BLaER1 treated with 17β-estradiol and CSF1 and Interleukin-3, amounts not matched to agents 10 nM and 100 nM (cell line): ENCODE results near the gene WIPF2.
A peak's percentile ranks its signal among the peaks of the same experiment; 100 is the strongest.

Source experiments
- H3K27ac ChIP-seq, 11 experiments: shearing (Covaris generic); formaldehyde crosslinking; 2 replicates each; pipeline ENCODE4 v1.8.1; 2022
- H3K27me3 ChIP-seq, 11 experiments: shearing (Covaris generic); formaldehyde crosslinking; 2 replicates each; pipeline ENCODE4 v1.8.1; 2022
- H3K36me3 ChIP-seq, 11 experiments: shearing (Covaris generic); formaldehyde crosslinking; 2 replicates each; pipeline ENCODE4 v1.8.1; 2022
- H3K4me1 ChIP-seq, 10 experiments: shearing (Covaris generic); formaldehyde crosslinking; 2 replicates each; pipeline ENCODE4 v1.8.1; 2022
- H3K4me2 ChIP-seq, 11 experiments: shearing (Covaris generic); formaldehyde crosslinking; 2 replicates each; pipeline ENCODE4 v1.8.1; 2022
- H3K4me3 ChIP-seq, 10 experiments: shearing (Covaris generic); formaldehyde crosslinking; 2 replicates each; pipeline ENCODE4 v1.8.1; 2022
- H3K9ac ChIP-seq, 11 experiments: shearing (Covaris generic); formaldehyde crosslinking; 2 replicates each; pipeline ENCODE4 v1.8.1; 2022
- H3K9me3 ChIP-seq, 11 experiments: shearing (Covaris generic); formaldehyde crosslinking; replicated peaks in 1 of 11; 2 replicates each; pipeline ENCODE4 v1.8.1; 2022
- H4K20me1 ChIP-seq, 11 experiments: shearing (Covaris generic); formaldehyde crosslinking; 2 replicates each; pipeline ENCODE4 v1.8.1; 2022
- Cebpa-rat ChIP-seq, 11 experiments: shearing (Covaris generic); IDR thresholded peaks; 2 replicates each; pipeline ENCODE4 v1.8.1; 2022

The WIPF2 gene

DNA sequence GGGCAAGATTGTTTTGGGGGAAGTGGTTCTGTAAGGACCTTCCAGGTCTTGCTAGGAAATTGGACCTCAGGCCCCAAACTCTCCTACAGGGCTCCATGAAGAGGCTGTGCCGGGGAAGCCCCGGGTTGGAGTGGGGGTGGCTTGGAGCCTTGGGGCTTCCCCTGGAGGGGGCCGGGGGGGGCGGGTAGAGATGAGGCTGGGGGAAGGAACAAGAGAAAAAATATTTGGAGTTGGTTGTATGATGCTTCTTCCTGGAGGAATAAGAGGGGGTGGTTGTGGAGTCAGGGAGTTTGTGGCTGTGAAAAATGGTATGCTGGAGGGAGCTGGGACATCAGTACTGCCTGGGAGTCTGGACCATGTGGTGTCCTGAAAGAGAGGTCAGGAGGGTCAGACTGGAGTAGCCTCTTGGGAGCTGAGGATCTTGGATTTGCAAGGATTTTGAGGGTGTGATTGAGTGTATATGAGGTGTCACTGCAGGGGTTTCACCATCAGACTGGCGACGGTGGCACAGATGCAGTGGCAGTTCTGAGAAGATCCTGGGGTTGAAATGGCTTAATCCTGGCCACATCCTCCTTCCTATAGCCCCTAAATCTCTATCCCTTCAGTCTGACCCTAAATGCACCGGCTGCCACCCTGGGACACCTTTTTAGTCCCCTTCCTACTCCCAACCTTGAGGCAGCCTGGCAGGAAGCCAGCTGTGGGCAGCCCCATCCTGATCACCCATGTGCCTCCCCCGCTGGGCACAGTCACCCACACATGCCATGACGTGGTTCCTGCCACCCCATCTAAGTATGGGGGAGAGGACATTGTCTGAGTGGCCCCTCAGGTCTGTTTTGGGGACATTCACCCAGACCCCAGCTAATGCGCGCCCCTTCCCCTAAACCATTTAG, 100.8 kb downstream of the WIPF2 start:
- Histone ChIP-seq H3K36me3 (no peaks in the 10 kb centered on the region), H3K27me3 (peaks cover 0 to 6% (median 0%) of the 10 kb centered on the region in 11 experiments; a peak in 2 of 22 replicates), H4K20me1 (peaks cover 17 to 72% (median 41%) of the 10 kb centered on the region in 11 experiments; a peak in 20 of 22 replicates), H3K4me1 (peaks cover 74 to 96% (median 91%) of the 10 kb centered on the region in 10 experiments), H3K9me3 (no peaks in the 10 kb centered on the region), H3K27ac (peak overlapping the region in 6 of 11 experiments; percentile 2 to 99 (median 30); a peak in 7 of 22 replicates), H3K4me3 (peak overlapping the region in 8 of 10 experiments; percentile 17 to 100 (median 92); a peak in 14 of 20 replicates), H3K4me2 (peak overlapping the region; percentile 95 to 100 (median 99)), H3K9ac (peak overlapping the region in 8 of 11 experiments; percentile 3 to 92 (median 89); a peak in 13 of 22 replicates)
- TF ChIP-seq Cebpa-rat (IDR thresholded peaks at IDR 0.05): no peak

DNA sequence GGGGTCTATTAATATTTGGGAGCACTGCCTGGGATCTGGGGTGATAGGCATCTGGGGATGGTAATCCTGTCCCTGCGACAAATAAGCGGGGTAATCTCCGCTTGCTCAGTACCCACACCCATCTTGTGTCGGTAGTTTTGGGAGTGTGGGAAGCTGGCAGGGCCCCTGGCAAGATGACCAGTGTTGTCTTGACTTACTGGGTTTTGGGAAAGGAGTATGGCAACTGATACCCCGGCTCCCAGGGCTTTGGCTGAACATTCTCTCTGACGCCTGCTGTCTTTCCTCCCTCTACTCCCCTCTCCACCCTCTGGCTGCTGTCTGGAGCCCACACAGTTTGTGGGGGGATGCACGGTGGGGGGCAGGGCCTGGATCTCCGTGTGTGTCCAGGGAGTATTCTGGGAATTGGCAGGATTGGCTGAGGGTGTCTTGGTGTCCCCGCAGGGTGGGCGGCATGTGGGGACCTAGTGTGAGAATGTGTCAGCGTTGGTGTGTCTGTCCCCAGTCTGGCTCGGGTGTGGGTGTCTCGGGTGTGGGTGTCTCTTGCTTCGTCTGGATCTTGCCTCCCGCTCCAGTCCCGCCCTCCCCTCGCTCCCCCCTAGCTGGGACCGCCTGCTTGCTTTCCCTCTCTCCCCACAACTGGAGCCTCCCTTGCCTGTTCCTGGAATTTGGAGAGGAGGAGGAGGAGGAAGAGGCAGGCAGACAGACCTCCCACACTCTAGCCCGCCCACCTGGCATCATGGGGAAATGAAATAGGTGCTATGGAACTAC, 101.8 kb downstream of the WIPF2 start:
- no peak for TF ChIP-seq Cebpa-rat (IDR thresholded peaks at IDR 0.05)
- peaks cover 17 to 81% (median 41%) of the 10 kb centered on the region in 11 experiments; a peak in 20 of 22 replicates for H4K20me1 ChIP-seq
- H3K27me3 ChIP-seq: peaks cover 0 to 6% (median 0%) of the 10 kb centered on the region in 11 experiments; a peak in 2 of 22 replicates
- H3K36me3 ChIP-seq: no peaks in the 10 kb centered on the region
- peak overlapping the region in 7 of 10 experiments; percentile 2 to 100 (median 96); a peak in 13 of 20 replicates for H3K4me3 ChIP-seq
- H3K9ac ChIP-seq: peak overlapping the region in 7 of 11 experiments; percentile 62 to 92 (median 89); a peak in 14 of 22 replicates
- H3K4me1 ChIP-seq: peaks cover 74 to 97% (median 91%) of the 10 kb centered on the region in 10 experiments
- H3K9me3 ChIP-seq: no peaks in the 10 kb centered on the region
- H3K4me2 ChIP-seq: peak overlapping the region; percentile 95 to 100 (median 99)
- peak overlapping the region in 6 of 11 experiments; percentile 2 to 99 (median 90); a peak in 9 of 22 replicates for H3K27ac ChIP-seq

DNA sequence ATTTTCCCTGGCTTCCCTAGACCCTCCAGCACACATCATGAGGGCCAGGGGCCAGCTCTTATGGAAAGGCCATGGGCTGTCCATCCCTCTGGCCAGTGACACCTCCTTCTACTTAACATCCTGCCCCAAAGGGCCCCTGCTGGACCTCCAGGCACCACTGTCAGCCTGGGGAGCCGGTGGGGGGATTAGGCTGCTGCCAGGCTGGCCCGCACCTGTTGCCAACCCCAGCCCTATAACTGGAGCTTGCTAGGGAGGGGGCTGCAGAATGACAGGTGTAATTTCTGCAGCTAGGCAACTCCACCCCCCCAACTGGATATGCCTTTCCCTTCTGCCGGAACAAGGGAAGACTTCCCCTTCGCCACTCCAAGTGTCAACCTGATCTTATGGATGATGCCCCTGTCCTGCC, 102.4 kb downstream of the WIPF2 start:
- Histone ChIP-seq H3K27ac (peak overlapping the region in 9 of 11 experiments; percentile 81 to 99 (median 90); a peak in 11 of 22 replicates), H3K27me3 (peaks cover 0 to 6% (median 0%) of the 10 kb centered on the region in 11 experiments; a peak in 2 of 22 replicates), H3K4me2 (peak overlapping the region; percentile 95 to 100 (median 99)), H3K4me1 (peaks cover 74 to 97% (median 91%) of the 10 kb centered on the region in 10 experiments), H3K9me3 (no peaks in the 10 kb centered on the region), H4K20me1 (peaks cover 17 to 87% (median 41%) of the 10 kb centered on the region in 11 experiments; a peak in 20 of 22 replicates), H3K9ac (peak overlapping the region; percentile 62 to 92 (median 72); a peak in 20 of 22 replicates), H3K4me3 (peak overlapping the region; percentile 39 to 100 (median 70); a peak in 16 of 20 replicates), H3K36me3 (no peaks in the 10 kb centered on the region)
- no peak for TF ChIP-seq Cebpa-rat (IDR thresholded peaks at IDR 0.05)

DNA sequence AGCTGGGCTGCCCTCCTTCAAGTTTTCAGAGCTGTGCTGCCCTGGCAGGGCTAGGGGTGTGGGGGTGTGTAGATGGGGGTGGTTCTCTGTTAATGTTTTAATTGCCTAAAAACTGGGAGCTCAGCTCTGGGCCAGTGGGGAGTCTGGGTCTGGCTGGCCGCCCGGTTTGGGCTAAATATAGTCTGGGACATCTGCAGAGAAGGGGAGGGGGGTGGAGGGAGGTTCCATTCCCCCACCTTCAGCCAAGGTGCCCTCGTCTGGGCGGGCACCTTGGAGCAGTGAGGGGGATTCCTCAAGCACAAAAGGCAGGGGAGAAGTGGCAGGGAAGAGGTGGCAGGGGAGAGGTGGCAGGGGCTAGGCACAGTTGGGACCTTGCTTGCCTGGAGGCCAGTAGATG, 102.9 kb downstream of the WIPF2 start:
- Histone ChIP-seq H3K4me1 (peaks cover 74 to 97% (median 91%) of the 10 kb centered on the region in 10 experiments), H3K9me3 (no peaks in the 10 kb centered on the region), H3K4me3 (peak overlapping the region; percentile 39 to 100 (median 70)), H3K4me2 (peak overlapping the region; percentile 95 to 100 (median 99)), H3K27me3 (peaks cover 0 to 6% (median 0%) of the 10 kb centered on the region in 11 experiments; a peak in 2 of 22 replicates), H3K36me3 (no peaks in the 10 kb centered on the region), H3K27ac (peak overlapping the region; percentile 73 to 99 (median 87)), H4K20me1 (peaks cover 17 to 90% (median 41%) of the 10 kb centered on the region in 11 experiments; a peak in 20 of 22 replicates), H3K9ac (peak overlapping the region; percentile 62 to 92 (median 72))
- TF ChIP-seq Cebpa-rat (IDR thresholded peaks at IDR 0.05): no peak

DNA sequence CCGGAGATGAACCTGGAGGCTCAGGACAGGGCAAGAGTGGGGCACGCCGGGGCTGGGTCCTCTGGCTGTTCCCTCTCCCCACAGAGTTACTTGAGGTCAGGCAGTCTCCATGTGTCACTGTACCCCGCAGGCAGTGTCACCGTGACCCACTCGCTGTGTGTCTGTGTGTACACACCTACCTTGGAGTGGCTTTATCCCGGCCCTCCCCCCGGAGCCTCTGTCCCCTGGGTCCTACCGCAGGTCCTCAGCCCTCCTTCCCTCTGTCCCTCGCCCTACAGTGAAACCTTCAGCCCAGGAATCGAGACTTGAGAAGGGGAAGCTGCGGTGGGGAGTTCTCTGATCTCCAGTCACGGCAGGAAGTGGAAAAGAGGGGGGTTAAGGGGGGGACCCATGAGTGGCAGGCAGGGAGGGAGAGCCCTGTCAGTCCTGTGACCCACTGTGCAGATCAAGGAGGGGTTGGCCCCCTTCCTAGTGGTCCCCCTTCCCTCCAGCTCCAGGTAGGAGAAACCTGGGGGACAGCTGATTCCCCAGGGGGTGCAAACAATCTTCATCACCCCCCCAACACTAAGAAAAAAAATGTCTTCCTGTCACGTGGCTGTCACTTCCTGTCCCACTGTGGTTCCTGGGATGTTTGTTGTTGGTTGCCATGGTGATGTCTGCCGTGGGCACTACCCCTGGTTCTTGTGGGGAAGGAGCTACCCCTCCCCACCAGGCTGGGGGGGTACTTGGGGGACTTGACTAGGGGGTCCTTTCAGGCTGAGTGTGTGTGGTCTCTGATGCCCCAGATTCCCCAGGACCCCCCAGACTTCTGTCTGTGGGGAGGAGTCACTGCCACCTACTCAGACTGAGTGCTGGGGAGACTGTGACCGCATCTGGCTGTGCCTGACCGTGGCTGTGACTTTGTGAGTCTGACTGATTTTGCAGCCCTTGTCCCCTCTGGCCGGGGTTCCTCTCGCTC, 103.5 kb downstream of the WIPF2 start:
- H3K9me3 ChIP-seq: no peaks in the 10 kb centered on the region
- H3K4me3 ChIP-seq: peak overlapping the region; percentile 45 to 100 (median 70)
- TF ChIP-seq Cebpa-rat (IDR thresholded peaks at IDR 0.05): no peak
- H3K9ac ChIP-seq: peak overlapping the region; percentile 62 to 92 (median 72)
- H3K27me3 ChIP-seq: peaks cover 0 to 6% (median 0%) of the 10 kb centered on the region in 11 experiments; a peak in 2 of 22 replicates
- H3K36me3 ChIP-seq: no peaks in the 10 kb centered on the region
- peak overlapping the region; percentile 73 to 99 (median 87) for H3K27ac ChIP-seq
- peaks cover 17 to 92% (median 41%) of the 10 kb centered on the region in 11 experiments; a peak in 20 of 22 replicates for H4K20me1 ChIP-seq
- peaks cover 74 to 97% (median 91%) of the 10 kb centered on the region in 10 experiments for H3K4me1 ChIP-seq
- H3K4me2 ChIP-seq: peak overlapping the region; percentile 95 to 100 (median 99)

DNA sequence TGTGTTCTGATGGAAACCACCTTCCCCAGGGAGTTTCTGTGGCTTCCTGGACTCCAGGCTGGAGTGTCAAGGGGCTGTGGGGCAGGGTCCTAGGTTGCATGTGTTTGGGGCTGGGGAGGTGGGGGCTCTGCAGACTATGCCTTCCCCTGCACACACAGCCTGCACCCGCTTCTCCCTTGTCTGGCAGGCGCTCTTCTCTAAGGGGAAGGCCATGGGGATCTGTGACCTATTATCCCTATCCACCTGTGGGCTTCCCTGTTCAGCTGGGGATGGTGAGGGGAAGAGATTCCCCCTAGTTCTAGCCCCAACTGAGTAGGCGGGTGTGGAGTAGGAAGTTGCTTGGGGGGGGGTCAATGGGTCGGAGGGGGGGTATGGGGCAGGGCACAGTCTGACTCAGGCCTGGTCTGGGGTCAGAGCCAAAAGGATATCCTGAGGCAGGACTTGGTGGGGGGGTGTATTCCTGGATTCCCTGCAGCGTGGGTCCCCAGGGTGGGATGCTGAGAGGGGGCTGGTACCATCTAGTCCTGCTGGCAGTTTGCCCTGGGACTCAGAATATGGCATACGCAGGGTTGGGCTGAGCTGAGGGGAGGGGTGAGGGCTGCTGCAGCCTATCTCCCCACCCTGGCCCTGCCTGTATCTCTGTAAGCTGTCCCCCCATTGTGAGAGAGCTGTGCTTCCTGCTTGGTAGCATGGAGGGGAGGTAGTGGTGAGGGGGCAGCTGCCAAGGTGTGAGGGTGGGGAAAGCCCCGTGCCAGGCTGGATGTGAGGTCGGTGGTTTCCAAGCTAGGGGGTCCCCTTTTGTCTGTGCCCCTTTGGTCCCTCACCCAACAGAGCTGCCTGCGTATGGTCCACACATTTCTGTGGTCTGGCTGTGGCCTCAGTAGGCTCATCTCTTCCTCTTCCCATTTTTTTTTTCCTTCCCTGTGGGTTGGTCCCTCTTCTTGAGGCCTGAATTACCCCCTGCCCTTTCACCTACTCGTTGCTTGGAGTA, 104.6 kb downstream of the WIPF2 start:
- no peaks in the 10 kb centered on the region for H3K9me3 ChIP-seq
- peak overlapping the region; percentile 60 to 92 (median 72) for H3K9ac ChIP-seq
- no peak for TF ChIP-seq Cebpa-rat (IDR thresholded peaks at IDR 0.05)
- H3K4me1 ChIP-seq: peaks cover 83 to 100% (median 96%) of the 10 kb centered on the region in 10 experiments
- peaks cover 0 to 3% (median 0%) of the 10 kb centered on the region in 11 experiments; a peak in 2 of 22 replicates for H3K27me3 ChIP-seq
- peaks cover 17 to 89% (median 41%) of the 10 kb centered on the region in 11 experiments; a peak in 20 of 22 replicates for H4K20me1 ChIP-seq
- no peaks in the 10 kb centered on the region for H3K36me3 ChIP-seq
- peak overlapping the region; percentile 73 to 99 (median 87) for H3K27ac ChIP-seq
- H3K4me3 ChIP-seq: peak overlapping the region; percentile 45 to 100 (median 70); a peak in 18 of 20 replicates
- H3K4me2 ChIP-seq: peak overlapping the region; percentile 95 to 100 (median 99)
